IMR-90 (cell line): ENCODE data around the gene CLEC4D. TPM values are rescaled to one million over a fixed set of nuclear protein-coding genes. Genes with fewer than 3 reads are reported as not detected.

Experiments used
- ATAC-seq: fragments of 200-7000 bp; cut with Tn5 transposase; 2 replicates; pipeline ENCODE4 v1.9.1; 2020; ENCODE audit warnings: low read depth, mild to moderate bottlenecking, moderate library complexity
- BruUV-seq: library from RNA; stranded (reverse); fragments of 400-500 nt; replicated peaks from 2 replicates; lab custom pipeline; 2021; lab: Mats Ljungman, UMichigan
- CTCF ChIA-PET: fragments of 300-600 bp; formaldehyde crosslinking; extraction: SDS; loops from one replicate; lab custom pipeline; 2021; ENCODE audit warnings: antibody characterized with exemption; lab: Yijun Ruan, JAX
- POLR2A ChIA-PET: fragments of 300-600 bp; sonication (Branson Sonifier 250); formaldehyde crosslinking; loops from one replicate; lab custom pipeline; 2022; ENCODE audit warnings: antibody characterized with exemption; ENCODE audit not compliant: unreplicated experiment; lab: Charles Lee
- DNase-seq: peaks from one replicate; pipeline ENCODE4 v3.0.0; 2013
- H2AFZ ChIP-seq: replicated peaks from 2 replicates; pipeline ENCODE3; 2013; ENCODE audit warnings: low read length, mild to moderate bottlenecking; ENCODE audit not compliant: poor library complexity
- H2AK5ac ChIP-seq: 2 replicates; pipeline ENCODE4 v1.6.1; 2013; ENCODE audit warnings: low read depth, low read length, inconsistent platforms
- H2AK9ac ChIP-seq: replicated peaks from 2 replicates; pipeline ENCODE3; 2013; ENCODE audit warnings: mild to moderate bottlenecking, low read depth, low read length, moderate library complexity; ENCODE audit not compliant: poor library complexity
- H2BK120ac ChIP-seq: 2 replicates; pipeline ENCODE4 v1.6.1; 2013; ENCODE audit warnings: low read depth, low read length, inconsistent platforms
- H2BK15ac ChIP-seq: 3 replicates; pipeline ENCODE4 v1.6.1; 2013; ENCODE audit warnings: low read depth, low read length, inconsistent platforms
- H2BK20ac ChIP-seq: 2 replicates; pipeline ENCODE4 v1.6.1; 2013; ENCODE audit warnings: low read depth, mild to moderate bottlenecking, inconsistent platforms, low read length, moderate library complexity
- H2BK5ac ChIP-seq: 2 replicates; pipeline ENCODE4 v1.6.1; 2013; ENCODE audit warnings: mild to moderate bottlenecking, low read depth, low read length, inconsistent platforms; ENCODE audit not compliant: poor library complexity, severe bottlenecking
- H3K14ac ChIP-seq: replicated peaks from 2 replicates; pipeline ENCODE4 v1.6.1; 2013; ENCODE audit warnings: low read depth, low read length, inconsistent platforms
- H3K18ac ChIP-seq: 2 replicates; pipeline ENCODE4 v1.6.1; 2013; ENCODE audit warnings: low read depth, low read length, control low read depth
- H3K23ac ChIP-seq: 2 replicates; pipeline ENCODE4 v1.6.1; 2013; ENCODE audit warnings: low read depth, low read length, inconsistent platforms
- H3K27ac ChIP-seq: 2 replicates; pipeline ENCODE4 v1.5.1; 2013; ENCODE audit warnings: mild to moderate bottlenecking, control low read depth, low read length; ENCODE audit not compliant: insufficient read depth
- H3K27me3 ChIP-seq: 2 replicates; pipeline ENCODE4 v1.6.1; 2013; ENCODE audit warnings: low read length; ENCODE audit not compliant: control insufficient read depth, insufficient read depth
- H3K36me3 ChIP-seq: 2 replicates; pipeline ENCODE4 v1.6.1; 2013; ENCODE audit warnings: low read length, mixed read lengths; ENCODE audit not compliant: control insufficient read depth, insufficient read depth
- H3K4ac ChIP-seq: 2 replicates; pipeline ENCODE4 v1.6.1; 2013; ENCODE audit warnings: low read depth, low read length, inconsistent platforms
- H3K4me1 ChIP-seq: 2 replicates; pipeline ENCODE4 v1.6.1; 2013; ENCODE audit warnings: low read length, mixed read lengths; ENCODE audit not compliant: control insufficient read depth, insufficient read depth
- H3K4me2 ChIP-seq: 2 replicates; pipeline ENCODE4 v1.6.1; 2013; ENCODE audit warnings: low read depth, mild to moderate bottlenecking, control low read depth, low read length, moderate library complexity
- H3K4me3 ChIP-seq: 2 replicates; pipeline ENCODE4 v1.5.1; 2013; ENCODE audit warnings: low read depth, mild to moderate bottlenecking, control low read depth, low read length, moderate library complexity; ENCODE audit not compliant: insufficient read depth
- H3K56ac ChIP-seq: 2 replicates; pipeline ENCODE4 v1.6.1; 2013; ENCODE audit warnings: low read length, inconsistent platforms; ENCODE audit not compliant: insufficient read depth; ENCODE audit errors: extremely low read depth
- H3K79me1 ChIP-seq, 2 experiments: 2 replicates each; pipeline ENCODE4 v1.6.1; 2013; ENCODE audit warnings: low read length in 2 of 2, inconsistent platforms in 1 of 2, low read depth in 1 of 2
- H3K9ac ChIP-seq: 2 replicates; pipeline ENCODE4 v1.6.1; 2013; ENCODE audit warnings: low read depth, low read length, control low read depth
- H3K9me1 ChIP-seq: 2 replicates; pipeline ENCODE4 v1.6.1; 2013; ENCODE audit warnings: low read length, inconsistent platforms; ENCODE audit not compliant: insufficient read depth
- H3K9me3 ChIP-seq: 2 replicates; pipeline ENCODE4 v1.6.1; 2013; ENCODE audit warnings: low read length; ENCODE audit not compliant: control insufficient read depth, insufficient read depth
- H4K20me1 ChIP-seq: 2 replicates; pipeline ENCODE4 v1.6.1; 2013; ENCODE audit warnings: low read length, inconsistent platforms; ENCODE audit not compliant: insufficient read depth
- H4K5ac ChIP-seq: 2 replicates; pipeline ENCODE4 v1.6.1; 2013; ENCODE audit warnings: mild to moderate bottlenecking, low read depth, low read length, control low read depth
- H4K8ac ChIP-seq, 2 experiments: 2 replicates each; pipeline ENCODE4 v1.6.1; 2013; ENCODE audit warnings: low read depth in 2 of 2, low read length in 2 of 2, control low read depth in 1 of 2, inconsistent platforms in 1 of 2
- H4K91ac ChIP-seq: 2 replicates; pipeline ENCODE4 v1.6.1; 2013; ENCODE audit warnings: low read depth, low read length, inconsistent platforms; ENCODE audit not compliant: insufficient read depth
- BHLHE40 ChIP-seq: fragments of 150-350 bp; IDR thresholded peaks from 2 replicates; pipeline ENCODE4 v1.6.1; 2016; ENCODE audit warnings: mild to moderate bottlenecking, low read depth, low read length
- CEBPB ChIP-seq: IDR thresholded peaks from 2 replicates; pipeline ENCODE4 v1.6.1; 2012; ENCODE audit warnings: low read depth, low read length, improper control_type of control experiment
- CHD1 ChIP-seq: IDR thresholded peaks from 2 replicates; pipeline ENCODE4 v1.6.1; 2012; ENCODE audit warnings: low read depth, low read length, improper control_type of control experiment
- CTCF ChIP-seq: conservative IDR thresholded peaks from 2 replicates; pipeline ENCODE4 v1.5.1; 2012; ENCODE audit warnings: mild to moderate bottlenecking, low read depth, low read length, improper control_type of control experiment
- ELK1 ChIP-seq: fragments of 150-350 bp; IDR thresholded peaks from 2 replicates; pipeline ENCODE4 v1.6.1; 2016; ENCODE audit warnings: low read depth, mild to moderate bottlenecking, low read length, moderate library complexity, borderline replicate concordance
- FOS ChIP-seq: fragments of 150-350 bp; IDR thresholded peaks from 2 replicates; pipeline ENCODE4 v1.6.1; 2016; ENCODE audit warnings: low read depth, low read length
- MAFK ChIP-seq: IDR thresholded peaks from 2 replicates; pipeline ENCODE4 v1.6.1; 2012; ENCODE audit warnings: low read depth, low read length, improper control_type of control experiment
- MAZ ChIP-seq: IDR thresholded peaks from 2 replicates; pipeline ENCODE4 v1.6.1; 2012; ENCODE audit warnings: low read depth, mild to moderate bottlenecking, low read length, improper control_type of control experiment, moderate library complexity, borderline replicate concordance
- MXI1 ChIP-seq: IDR thresholded peaks from 2 replicates; pipeline ENCODE4 v1.6.1; 2012; ENCODE audit warnings: low read depth, mild to moderate bottlenecking, low read length, moderate library complexity, borderline replicate concordance
- NFE2L2 ChIP-seq: fragments of 150-350 bp; IDR thresholded peaks from 2 replicates; pipeline ENCODE4 v1.6.1; 2016; ENCODE audit warnings: low read depth, mild to moderate bottlenecking, low read length
- POLR2A ChIP-seq: IDR thresholded peaks from 2 replicates; pipeline ENCODE4 v1.6.1; 2012; ENCODE audit warnings: mild to moderate bottlenecking, low read depth, low read length
- RAD21 ChIP-seq: IDR thresholded peaks from 2 replicates; pipeline ENCODE4 v1.6.1; 2012; ENCODE audit warnings: low read length, improper control_type of control experiment
- RCOR1 ChIP-seq: IDR thresholded peaks from 2 replicates; pipeline ENCODE4 v1.6.1; 2012; ENCODE audit warnings: mild to moderate bottlenecking, low read length, improper control_type of control experiment; ENCODE audit not compliant: insufficient replicate concordance
- RFX5 ChIP-seq: IDR thresholded peaks from 2 replicates; pipeline ENCODE4 v1.8.0; 2012; ENCODE audit warnings: low read depth, mild to moderate bottlenecking, low read length, moderate library complexity
- SMC3 ChIP-seq: fragments of 150-350 bp; IDR thresholded peaks from 2 replicates; pipeline ENCODE4 v1.6.1; 2016; ENCODE audit warnings: low read depth, mild to moderate bottlenecking, antibody characterized with exemption, low read length, moderate library complexity
- WGBS, 2 experiments: methylation state at CpG; one replicate each; pipeline versions ENCODE4 v1.1.5 to v1.1.7; 2013; ENCODE audit warnings: missing lambda C conversion rate in 2 of 2; ENCODE audit not compliant: insufficient read length in 1 of 2; ENCODE audit errors: extremely low coverage in 2 of 2; 5-methylcytosine and 5-hydroxymethylcytosine counted together
- dilution Hi-C: fragments of 300-500 bp; cut with HindIII; formaldehyde crosslinking; loops from one replicate; pipeline ENCODE4 v1.14.3; 2018; ENCODE audit warnings: low sequenced_read_pairs; ENCODE audit not compliant: unreplicated experiment
- in situ Hi-C: fragments of 300-500 bp; cut with MboI; formaldehyde crosslinking; loops from 3 replicates; pipeline ENCODE4 v1.14.3; 2019; ENCODE audit warnings: low sequenced_read_pairs, inconsistent platforms, mixed read lengths
- intact Hi-C: fragments of 100-400 bp; cut with micrococcal nuclease; formaldehyde crosslinking; loops from 2 replicates; pipeline ENCODE4 v1.10.0; 2022
- polyA plus RNA-seq, 3 experiments: library from polyadenylated mRNA; depleted of rRNA; stranded (reverse); fragments of >200 nt; gene quantifications; 2 replicates each; pipeline ENCODE4 v1.2.3, GENCODE V29; 2012; ENCODE audit warnings: low replicate concordance in 1 of 3
- total RNA-seq: library from RNA; depleted of rRNA; stranded (reverse); fragments of >200 nt; gene quantifications from 2 replicates; pipeline ENCODE4 v1.2.3, GENCODE V29; 2012
- TF ChIP-seq, protein P1 (sequence below): fragments of 150-350 bp; IDR thresholded peaks from 2 replicates; pipeline ENCODE4 v1.6.1; 2017; ENCODE audit warnings: mild to moderate bottlenecking, antibody characterized with exemption, low read length, low read depth

The CLEC4D gene
- total and polyA plus RNA-seq, 2 of the 4 experiments (the other 2 are of a cell fraction): not detected

- H3K4ac ChIP-seq: no peak overlapping the region
- no peak overlapping the region for H3K4me2 ChIP-seq
- H2AFZ ChIP-seq: no peak overlapping the region
- ChIA-PET CTCF (no interaction called here), POLR2A (no interaction called here)
- H2BK120ac ChIP-seq: no peak overlapping the region
- in situ Hi-C loops (no loop called here), dilution Hi-C loops (no loop called here), intact Hi-C loops (loop anchor here (10.0 kb wide), 1 partner anchor 347 kb away; no protein-coding TSS in a partner anchor)
- no peak overlapping the region for H2BK20ac ChIP-seq
- H4K91ac ChIP-seq: no peak overlapping the region
- H4K5ac ChIP-seq: no peak overlapping the region
- ATAC-seq (no peak), DNase-seq (no peak)
- H2BK15ac ChIP-seq: no peak overlapping the region
- H3K14ac ChIP-seq: no peak overlapping the region
- BruUV-seq: no TSS peak
- no peak for TF ChIP-seq POLR2A
- no peak for TF ChIP-seq ELK1
- TF ChIP-seq MAFK: no peak
- TF ChIP-seq RAD21: no peak
- TF ChIP-seq FOS: no peak
- no peak for TF ChIP-seq CEBPB
- no peak for TF ChIP-seq SMC3
- no peak for TF ChIP-seq NFE2L2
- TF ChIP-seq, protein P1, sequence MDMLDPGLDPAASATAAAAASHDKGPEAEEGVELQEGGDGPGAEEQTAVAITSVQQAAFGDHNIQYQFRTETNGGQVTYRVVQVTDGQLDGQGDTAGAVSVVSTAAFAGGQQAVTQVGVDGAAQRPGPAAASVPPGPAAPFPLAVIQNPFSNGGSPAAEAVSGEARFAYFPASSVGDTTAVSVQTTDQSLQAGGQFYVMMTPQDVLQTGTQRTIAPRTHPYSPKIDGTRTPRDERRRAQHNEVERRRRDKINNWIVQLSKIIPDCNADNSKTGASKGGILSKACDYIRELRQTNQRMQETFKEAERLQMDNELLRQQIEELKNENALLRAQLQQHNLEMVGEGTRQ: no peak
- no peak for TF ChIP-seq MAZ
- no peak for TF ChIP-seq MXI1
- no peak for TF ChIP-seq RFX5
- TF ChIP-seq CTCF: no peak
- TF ChIP-seq BHLHE40: no peak
- no peak for TF ChIP-seq RCOR1
- TF ChIP-seq CHD1: no peak
- no CpG with 5 or more reads among the region's 2 CpGs for WGBS, 2 experiments
- H4K20me1 ChIP-seq: no peaks in the 10 kb centered on the region
- H3K4me1 ChIP-seq: no peaks in the 10 kb centered on the region
- no peaks in the 10 kb centered on the region for H3K27me3 ChIP-seq
- no peak overlapping the region for H3K18ac ChIP-seq
- H2AK9ac ChIP-seq: no peak overlapping the region
- H2AK5ac ChIP-seq: no peak overlapping the region
- no peaks in the 10 kb centered on the region for H3K79me1 ChIP-seq
- no peak overlapping the region for H4K8ac ChIP-seq
- no peaks in the 10 kb centered on the region for H3K9me3 ChIP-seq
- H3K9ac ChIP-seq: no peak overlapping the region
- no peak overlapping the region for H3K4me3 ChIP-seq
- no peaks in the 10 kb centered on the region for H3K9me1 ChIP-seq
- H3K23ac ChIP-seq: no peak overlapping the region
- H3K27ac ChIP-seq: no peak overlapping the region
- H3K56ac ChIP-seq: no peak overlapping the region
- no peak overlapping the region for H2BK5ac ChIP-seq
- H3K36me3 ChIP-seq: no peaks in the 10 kb centered on the region
Observed at GRCh38 chr12:8548192-8548591, 34.9 kb downstream of the CLEC4D start.
